Ovary (tissue), 9 donors: ENCODE measurements around the gene KRTCAP3. TPM values are rescaled to one million over a fixed set of nuclear protein-coding genes. Genes with fewer than 3 reads are reported as not detected.

Source experiments
- DNase-seq, 5 donors: peaks; one replicate each; pipeline ENCODE4 v3.0.0-alpha.2; 2019 to 2020
- H3K27ac ChIP-seq, 2 donors: fragments of 200-600 bp; one replicate each; pipeline versions ENCODE4 v1.5.1 to v1.8.0; 2019 to 2022
- H3K27me3 ChIP-seq: fragments of 200-600 bp; one replicate; pipeline ENCODE4 v1.8.0; 2022
- H3K36me3 ChIP-seq: fragments of 200-600 bp; sonication (generic); one replicate; pipeline ENCODE4 v1.5.1; 2019
- H3K4me1 ChIP-seq: one replicate; pipeline ENCODE4 v1.8.1; 2013; ENCODE audit warnings: mild to moderate bottlenecking, moderate library complexity; ENCODE audit not compliant: insufficient read depth
- H3K4me3 ChIP-seq: fragments of 200-600 bp; sonication (generic); one replicate; pipeline ENCODE4 v1.5.1; 2017
- H3K9me3 ChIP-seq, 2 donors: fragments of 200-600 bp in 1 of 2; sonication (generic) in 1 of 2; one replicate each; pipeline versions ENCODE4 v1.5.1 to v1.8.1; 2013 to 2019; ENCODE audit warnings: mild to moderate bottlenecking in 1 of 2, moderate library complexity in 1 of 2
- EP300 ChIP-seq: sonication (generic); formaldehyde crosslinking; IDR thresholded peaks from one replicate; pipeline ENCODE4 v1.6.1; 2017; ENCODE audit warnings: antibody characterized with exemption
- POLR2A ChIP-seq: fragments of 450-650 bp; IDR thresholded peaks from one replicate; pipeline ENCODE4 v1.6.1; 2017; ENCODE audit warnings: antibody characterized with exemption, mild to moderate bottlenecking, moderate library complexity
- WGBS, 3 donors: extraction: QIAGEN DNeasy Blood & Tissue Kit in 1 of 3; methylation state at CpG; one replicate each; pipeline versions ENCODE4 v1.1.5 to v1.1.7; 2013 to 2017; 5-methylcytosine and 5-hydroxymethylcytosine counted together
- intact Hi-C, 4 donors: fragments of 100-400 bp; cut with DNase I; formaldehyde crosslinking; loops; one replicate each; pipeline versions ENCODE4 v1.11.0 to v1.15.1; 2022 to 2023
- polyA plus RNA-seq, 2 donors: library from polyadenylated mRNA; stranded (reverse); fragments of 200-250 nt in 1 of 2; fragments of 350-450 nt in 1 of 2; fragmentation: Illumina TruSeq in 1 of 2; extraction: RNeasy Lipid Tissue Mini Kit (QIAGEN cat#74804) in 1 of 2; gene quantifications; one replicate each; pipeline ENCODE4 v1.2.3, GENCODE V29; 2013 to 2014
- total RNA-seq, 7 donors: library from RNA; depleted of rRNA in 2 of 7; stranded (reverse); fragments of >200 nt in 2 of 7; fragmentation: NEBNext Ultra II Directional in 3 of 7; extraction: Animal tissue kit (Norgen Biotek cat#: 25700) in 3 of 7; gene quantifications; one replicate each; pipeline versions ENCODE4 v1.1.0 to v1.2.4, GENCODE V29; 2016 to 2023
- TF ChIP-seq, protein P1 (sequence below), 3 donors: fragments of 450-650 bp in 2 of 3; fragments of 200-600 bp in 1 of 3; IDR thresholded peaks; one replicate each; pipeline versions ENCODE4 v1.5.1 to v1.8.0; 2016 to 2022; ENCODE audit warnings: antibody characterized with exemption in 3 of 3, mild to moderate bottlenecking in 1 of 3
- donor health status: DM: no; HTN: no; CAD: no; lungs with moderate emphysema.
- donor health status: DM: no; HTN: no; CAD: no.
- donor health status: Bipolar disorder and iron deficiency.
- donor health status: DM: yes; HTN: yes; CAD: no.
- donor health status: DM: no; HTN: no; CAD: no.
- donor health status: DM: yes; HTN: yes; CAD: no.

The KRTCAP3 gene
- total and polyA plus RNA-seq, 9 donors = 0.82 to 34.5 (median 3.6) TPM

DNA sequence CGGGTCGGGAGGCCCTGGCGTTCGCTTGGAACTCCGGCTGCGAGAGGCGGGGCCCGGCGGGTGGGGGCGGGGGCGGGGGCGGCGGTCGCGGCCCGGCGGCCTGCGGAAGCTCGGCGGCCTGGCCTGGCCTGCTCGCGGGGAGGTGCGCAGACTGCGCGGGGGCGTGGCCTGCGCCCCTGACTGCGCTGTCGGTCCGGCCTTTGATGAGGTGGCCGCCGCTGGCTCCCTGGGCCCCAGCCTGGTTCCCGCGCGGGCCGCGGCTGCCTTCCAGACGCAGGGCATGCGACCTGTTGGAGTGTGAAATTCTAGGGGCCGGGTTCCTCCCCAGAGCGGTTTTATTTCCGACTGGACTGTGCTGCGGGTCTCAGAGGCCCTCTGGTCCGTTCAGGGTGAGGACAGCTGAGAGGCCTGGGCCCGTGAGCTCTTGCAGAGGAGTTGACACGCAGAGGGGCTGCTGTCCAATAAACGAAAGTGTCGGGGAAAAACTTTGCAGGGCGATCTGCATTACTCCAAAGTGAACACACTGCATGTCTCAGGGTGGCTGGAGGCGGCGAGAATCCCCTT, 13.1 kb upstream of the KRTCAP3 start:
- H3K4me1 ChIP-seq = peaks cover 8% of the 10 kb centered on the region
- H3K27me3 ChIP-seq = no peaks in the 10 kb centered on the region
- H3K4me3 ChIP-seq = peak overlapping the region; percentile 98
- TF ChIP-seq, protein P1, sequence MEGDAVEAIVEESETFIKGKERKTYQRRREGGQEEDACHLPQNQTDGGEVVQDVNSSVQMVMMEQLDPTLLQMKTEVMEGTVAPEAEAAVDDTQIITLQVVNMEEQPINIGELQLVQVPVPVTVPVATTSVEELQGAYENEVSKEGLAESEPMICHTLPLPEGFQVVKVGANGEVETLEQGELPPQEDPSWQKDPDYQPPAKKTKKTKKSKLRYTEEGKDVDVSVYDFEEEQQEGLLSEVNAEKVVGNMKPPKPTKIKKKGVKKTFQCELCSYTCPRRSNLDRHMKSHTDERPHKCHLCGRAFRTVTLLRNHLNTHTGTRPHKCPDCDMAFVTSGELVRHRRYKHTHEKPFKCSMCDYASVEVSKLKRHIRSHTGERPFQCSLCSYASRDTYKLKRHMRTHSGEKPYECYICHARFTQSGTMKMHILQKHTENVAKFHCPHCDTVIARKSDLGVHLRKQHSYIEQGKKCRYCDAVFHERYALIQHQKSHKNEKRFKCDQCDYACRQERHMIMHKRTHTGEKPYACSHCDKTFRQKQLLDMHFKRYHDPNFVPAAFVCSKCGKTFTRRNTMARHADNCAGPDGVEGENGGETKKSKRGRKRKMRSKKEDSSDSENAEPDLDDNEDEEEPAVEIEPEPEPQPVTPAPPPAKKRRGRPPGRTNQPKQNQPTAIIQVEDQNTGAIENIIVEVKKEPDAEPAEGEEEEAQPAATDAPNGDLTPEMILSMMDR (IDR thresholded peaks at IDR 0.05) = no peak
- no peak for TF ChIP-seq EP300
- TF ChIP-seq POLR2A = no peak
- no peaks in the 10 kb centered on the region for H3K36me3 ChIP-seq
- H3K9me3 ChIP-seq = no peaks in the 10 kb centered on the region
- intact Hi-C loops = loop anchor here in 1 of 4 donors (10.0 kb wide), 1 partner anchor 54 kb away; the partner anchor contains the start of genes EIF2B4 and SNX17
- peak overlapping the region; percentile 93 to 97 for H3K27ac ChIP-seq
- 0 to 1% (median 1%) methylated on average over 22 to 51 of the region's 51 CpGs for WGBS, 3 donors
- peak; percentile 78 to 87 (median 80) for DNase-seq

DNA sequence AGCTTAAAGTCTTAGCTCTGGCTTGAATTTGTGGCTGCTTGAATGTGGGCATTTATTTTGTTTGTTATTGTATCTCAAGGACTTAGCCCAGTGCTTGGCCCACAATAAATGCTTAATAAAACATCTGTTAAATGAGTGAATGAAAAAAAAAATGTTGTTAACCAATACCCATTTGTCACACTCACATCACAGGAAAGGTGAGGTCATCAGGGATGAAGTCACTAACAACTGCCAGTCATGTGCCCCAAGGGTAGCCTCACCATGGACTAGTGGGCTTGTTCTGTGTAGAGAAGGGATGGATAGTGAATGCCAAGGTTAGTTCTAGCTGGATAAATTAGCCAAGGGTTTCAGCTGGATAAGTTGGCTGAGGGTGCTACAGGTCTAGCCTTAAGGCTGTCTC, 10.8 kb upstream of the KRTCAP3 start:
- no peak for TF ChIP-seq EP300
- TF ChIP-seq POLR2A = no peak
- no peaks in the 10 kb centered on the region for H3K27me3 ChIP-seq
- no peak overlapping the region for H3K27ac ChIP-seq
- no peaks in the 10 kb centered on the region for H3K36me3 ChIP-seq
- H3K4me1 ChIP-seq = peaks cover 8% of the 10 kb centered on the region
- no peak for DNase-seq
- intact Hi-C loops = no loop called here
- H3K9me3 ChIP-seq = no peaks in the 10 kb centered on the region
- H3K4me3 ChIP-seq = no peak overlapping the region

GRCh38 chr2:27435628-27436027, 6.6 kb upstream of the KRTCAP3 start:
- H3K4me1 ChIP-seq = peaks cover 3% of the 10 kb centered on the region
- DNase-seq = peak in 1 of 5 donors; percentile 13
- no peaks in the 10 kb centered on the region for H3K9me3 ChIP-seq
- no peaks in the 10 kb centered on the region for H3K27me3 ChIP-seq
- no peak overlapping the region for H3K4me3 ChIP-seq
- no peak for TF ChIP-seq EP300
- TF ChIP-seq, protein P1 (IDR thresholded peaks at IDR 0.05) = no peak
- TF ChIP-seq POLR2A = no peak
- intact Hi-C loops = no loop called here
- no peak overlapping the region for H3K27ac ChIP-seq
- H3K36me3 ChIP-seq = no peaks in the 10 kb centered on the region
- WGBS, 3 donors = 81 to 89% (median 84%) methylated on average over 6 of the region's 6 CpGs

DNA sequence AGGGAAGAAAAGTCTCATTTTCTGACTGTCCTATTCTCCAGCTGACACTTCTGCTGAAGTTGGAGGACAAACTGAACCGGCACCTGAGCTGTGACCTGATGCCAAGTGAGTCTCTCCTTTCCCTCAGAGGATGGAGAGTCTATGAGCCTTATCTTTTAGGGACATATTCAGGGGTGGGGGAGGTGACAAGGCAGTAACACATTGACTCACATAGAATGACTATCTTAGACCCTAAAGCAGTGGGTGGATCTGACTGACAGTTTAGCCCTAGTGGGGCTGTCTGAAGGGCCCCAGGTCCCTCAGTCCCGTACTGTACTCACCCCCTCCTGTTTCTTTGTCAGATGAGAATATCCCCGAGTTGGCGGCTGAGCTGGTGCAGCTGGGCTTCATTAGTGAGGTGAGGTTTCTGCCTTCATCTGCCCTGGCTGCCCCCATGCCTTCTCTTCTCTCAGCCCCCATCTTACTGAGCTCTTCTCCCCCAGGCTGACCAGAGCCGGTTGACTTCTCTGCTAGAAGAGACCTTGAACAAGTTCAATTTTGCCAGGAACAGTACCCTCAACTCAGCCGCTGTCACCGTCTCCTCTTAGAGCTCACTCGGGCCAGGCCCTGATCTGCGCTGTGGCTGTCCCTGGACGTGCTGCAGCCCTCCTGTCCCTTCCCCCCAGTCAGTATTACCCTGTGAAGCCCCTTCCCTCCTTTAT, 805 bp upstream of the KRTCAP3 start:
- Histone ChIP-seq H3K36me3 (no peaks in the 10 kb centered on the region), H3K4me3 (no peak overlapping the region), H3K27ac (peak overlapping the region in 1 of 2 donors; percentile 10), H3K27me3 (no peaks in the 10 kb centered on the region), H3K9me3 (no peaks in the 10 kb centered on the region), H3K4me1 (peaks cover 2% of the 10 kb centered on the region)
- TF ChIP-seq POLR2A (no peak), EP300 (no peak)
- TF ChIP-seq, protein P1 (IDR thresholded peaks at IDR 0.05) = no peak
- DNase-seq = peak in 1 of 5 donors; percentile 12
- intact Hi-C loops = no loop called here
- WGBS, 3 donors = 64 to 72% (median 67%) methylated on average over 10 of the region's 10 CpGs

DNA sequence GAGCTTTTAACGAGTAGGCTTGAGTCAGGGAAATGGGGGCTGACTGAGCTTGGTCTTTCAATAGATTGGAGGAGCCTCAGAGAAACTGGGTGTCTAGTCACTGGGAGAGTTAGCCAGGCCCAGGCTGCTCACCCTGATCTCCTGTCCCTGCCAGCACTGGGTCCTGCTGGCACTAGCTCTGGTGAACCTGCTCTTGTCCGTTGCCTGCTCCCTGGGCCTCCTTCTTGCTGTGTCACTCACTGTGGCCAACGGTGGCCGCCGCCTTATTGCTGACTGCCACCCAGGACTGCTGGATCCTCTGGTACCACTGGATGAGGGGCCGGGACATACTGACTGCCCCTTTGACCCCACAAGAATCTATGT, 720 bp downstream of the KRTCAP3 start:
- H3K9me3 ChIP-seq = no peaks in the 10 kb centered on the region
- no peaks in the 10 kb centered on the region for H3K36me3 ChIP-seq
- intact Hi-C loops = no loop called here
- peak in 1 of 5 donors; percentile 44 for DNase-seq
- H3K27me3 ChIP-seq = no peaks in the 10 kb centered on the region
- H3K4me1 ChIP-seq = peaks cover 2% of the 10 kb centered on the region
- no peak overlapping the region for H3K4me3 ChIP-seq
- WGBS, 3 donors = 77 to 80% (median 78%) methylated on average over 6 of the region's 6 CpGs
- no peak for TF ChIP-seq POLR2A
- TF ChIP-seq EP300 = no peak
- TF ChIP-seq, protein P1 (IDR thresholded peaks at IDR 0.05) = no peak
- peak overlapping the region in 1 of 2 donors; percentile 10 for H3K27ac ChIP-seq
